HEK293 (cell line): Measurements from ENCODE around the gene MTUS2.

Experiments used
- CTCF ChIP-seq: fragments of 450-650 bp; formaldehyde crosslinking; IDR thresholded peaks from 2 replicates; pipeline ENCODE4 v1.5.1; 2016; ENCODE audit warnings: missing biosample characterization, missing genetic modification characterization
- HOXA7 ChIP-seq: sonication (generic); formaldehyde crosslinking; IDR thresholded peaks from 2 replicates; pipeline ENCODE4 v1.8.1; 2022; ENCODE audit warnings: missing genetic modification reagents, borderline replicate concordance
- KLF1 ChIP-seq: fragments of 450-650 bp; formaldehyde crosslinking; IDR thresholded peaks from 2 replicates; pipeline ENCODE4 v1.5.1; 2016; ENCODE audit warnings: missing biosample characterization, missing genetic modification characterization
- KLF10 ChIP-seq: fragments of 450-650 bp; IDR thresholded peaks from 2 replicates; pipeline ENCODE4 v1.5.1; 2018; ENCODE audit warnings: missing biosample characterization, mild to moderate bottlenecking, missing genetic modification characterization
- SETDB1 ChIP-seq: IDR thresholded peaks from one replicate; pipeline ENCODE4 v1.6.1; 2017; ENCODE audit warnings: mild to moderate bottlenecking, low read length, moderate library complexity, mixed read lengths; ENCODE audit not compliant: insufficient read length
- ZBTB48 ChIP-seq: fragments of 450-650 bp; formaldehyde crosslinking; IDR thresholded peaks from 2 replicates; pipeline ENCODE4 v1.5.1; 2016; ENCODE audit warnings: missing biosample characterization, missing genetic modification characterization
- ZBTB8A ChIP-seq: fragments of 450-650 bp; formaldehyde crosslinking; IDR thresholded peaks from 2 replicates; pipeline ENCODE4 v1.5.1; 2016; ENCODE audit warnings: missing biosample characterization, missing genetic modification characterization
- ZNF132 ChIP-seq: fragments of 450-650 bp; formaldehyde crosslinking; IDR thresholded peaks from 2 replicates; pipeline ENCODE4 v1.5.1; 2017; ENCODE audit warnings: missing biosample characterization, missing genetic modification characterization, borderline replicate concordance
- ZNF146 ChIP-seq: fragments of 450-650 bp; formaldehyde crosslinking; IDR thresholded peaks from 2 replicates; pipeline ENCODE4 v1.5.1; 2016; ENCODE audit warnings: missing biosample characterization, missing genetic modification characterization
- ZNF266 ChIP-seq: fragments of 450-650 bp; formaldehyde crosslinking; IDR thresholded peaks from 2 replicates; pipeline ENCODE4 v1.5.1; 2016; ENCODE audit warnings: missing biosample characterization, missing genetic modification characterization, low read depth
- ZNF37A ChIP-seq: fragments of 450-650 bp; IDR thresholded peaks from 2 replicates; pipeline ENCODE4 v1.5.1; 2018; ENCODE audit warnings: missing biosample characterization, missing genetic modification characterization
- ZNF639 ChIP-seq: fragments of 450-650 bp; formaldehyde crosslinking; IDR thresholded peaks from 2 replicates; pipeline ENCODE4 v1.5.1; 2016; ENCODE audit warnings: missing biosample characterization, missing genetic modification characterization

GRCh38 chr13:28890712-28891111, 70.6 kb downstream of the MTUS2 start:
- TF ChIP-seq CTCF (tag by site-specific recombination) = no peak
- TF ChIP-seq SETDB1 = no peak
- no peak for TF ChIP-seq KLF10 (tag by site-specific recombination)
- no peak for TF ChIP-seq ZNF266 (tag by site-specific recombination)
- no peak for TF ChIP-seq ZNF37A
- TF ChIP-seq KLF1 (tag by site-specific recombination) = no peak
- TF ChIP-seq ZNF639 (tag by site-specific recombination) = no peak
- no peak for TF ChIP-seq ZBTB48
- TF ChIP-seq ZNF146 (tag by site-specific recombination) = no peak
- no peak for TF ChIP-seq ZBTB8A (tag by site-specific recombination)
- TF ChIP-seq ZNF132 = no peak
- no peak for TF ChIP-seq HOXA7
